ENCODE data around the gene ACHE.
"Not testable (repeated sequence)": the region's sequence is repeated elsewhere in the genome, so short reads cannot be mapped to it uniquely, and the experiment has no call there.

DNA sequence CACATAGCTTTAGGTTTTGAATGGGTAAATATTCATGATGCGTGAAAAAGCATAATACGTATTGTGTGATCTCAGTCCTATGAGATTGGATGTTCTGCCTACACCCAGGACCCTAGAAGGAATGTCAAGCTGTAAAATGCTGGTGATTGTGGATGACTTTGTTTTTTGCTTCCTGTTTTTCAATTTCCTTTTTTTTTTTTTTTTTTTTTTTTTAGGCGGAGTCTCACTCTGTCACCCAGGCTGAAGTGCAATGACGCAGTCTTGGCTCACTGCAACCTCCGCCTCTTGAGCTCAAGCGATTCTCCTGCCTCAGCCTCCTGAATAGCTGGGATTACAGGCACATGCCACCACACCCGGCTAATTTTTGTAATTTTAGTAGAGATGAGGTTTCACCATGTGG, 14.8 kb upstream of the ACHE start:
- not testable (repeated sequence) for TF ChIP-seq POLR2A, POLR2AphosphoS5 (IDR thresholded peaks at IDR 0.05; ENCODE audit: low read depth, low read length)

Measured in GM12892 (cell line).